HG03045 (cell line): ENCODE results near the gene EZR.

Source experiments
- ATAC-seq: cut with Tn5 transposase; IDR thresholded peaks from one replicate; pipeline ENCODE4 v1.9.1; 2021; ENCODE audit warnings: mild to moderate bottlenecking, moderate library complexity; ENCODE audit not compliant: unreplicated experiment

EZR gene

DNA sequence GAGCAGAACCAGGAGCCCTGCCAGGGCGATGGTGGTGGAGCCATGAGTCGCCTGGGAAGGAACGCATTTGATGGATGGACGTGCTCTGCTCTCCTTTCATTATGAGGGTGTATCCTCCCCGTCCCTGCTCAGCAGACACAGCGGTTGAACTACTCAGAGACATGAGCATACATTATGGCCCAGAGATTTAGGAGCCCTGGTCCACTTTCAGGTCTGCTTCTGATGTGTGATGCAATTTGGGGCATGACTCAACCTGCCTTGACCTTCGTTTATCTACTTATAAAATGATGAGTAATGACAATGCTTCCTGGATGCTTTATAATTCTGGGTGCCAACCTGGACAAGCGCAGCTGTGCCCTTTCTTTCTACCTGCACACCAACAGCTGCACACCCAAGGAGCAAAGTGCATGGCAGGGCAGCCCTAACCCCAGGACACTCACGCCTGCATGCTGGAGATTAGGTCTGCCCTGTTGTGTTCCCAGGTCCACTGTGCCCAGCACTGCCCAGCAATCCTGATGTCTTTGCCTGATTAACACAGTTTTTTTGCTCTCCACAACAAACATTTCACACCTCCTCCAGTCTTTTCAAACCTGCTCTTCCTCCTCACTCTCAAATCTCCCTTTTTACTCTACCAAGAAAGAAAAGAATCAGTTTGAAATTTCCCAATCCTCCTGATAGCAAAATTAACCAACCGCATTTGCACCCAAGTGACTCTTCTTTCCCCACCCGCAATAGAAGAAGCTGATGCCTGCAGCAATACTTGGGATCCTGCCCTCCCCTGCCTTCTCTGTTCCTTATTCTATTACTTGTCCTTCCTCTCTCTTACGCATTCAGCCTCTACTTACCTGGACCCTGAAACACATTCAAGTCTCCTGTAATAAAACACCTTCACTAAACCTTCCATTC lies 81.2 kb downstream of the EZR start:
- ATAC-seq, result no peak

- no peak for ATAC-seq
Observed at GRCh38 chr6:158737082-158737709, 82.0 kb downstream of the EZR start.

- no peak for ATAC-seq
Observed at GRCh38 chr6:158735009-158735408, 84.2 kb downstream of the EZR start.

DNA sequence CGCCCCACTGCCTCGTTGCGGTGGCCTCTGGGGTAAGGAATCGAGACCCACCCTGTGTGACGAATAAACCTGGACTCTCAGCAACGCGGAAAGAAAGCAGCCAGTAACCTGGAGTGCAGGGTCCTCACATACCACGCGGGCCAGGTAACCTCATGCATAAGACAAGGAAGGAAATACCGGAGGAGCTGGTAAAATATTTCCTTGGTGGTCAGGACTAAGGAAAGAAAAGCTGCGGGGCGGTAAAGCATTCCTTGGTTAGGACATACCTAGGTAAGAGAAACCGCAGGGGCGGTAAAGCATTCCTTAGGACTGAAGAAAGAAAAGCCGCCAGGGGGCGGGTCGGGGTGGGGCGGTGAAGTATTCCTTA lies 88.6 kb downstream of the EZR start:
- no peak for ATAC-seq

- ATAC-seq, result no peak
Observed at GRCh38 chr6:158729906-158730540, 89.1 kb downstream of the EZR start.

GRCh38 chr6:158725704-158726103 lies 93.5 kb downstream of the EZR start:
- no peak for ATAC-seq

- no peak for ATAC-seq
Observed at GRCh38 chr6:158722176-158722729, 96.9 kb downstream of the EZR start.

GRCh38 chr6:158718461-158719046 lies 100.6 kb downstream of the EZR start:
- no peak for ATAC-seq

DNA sequence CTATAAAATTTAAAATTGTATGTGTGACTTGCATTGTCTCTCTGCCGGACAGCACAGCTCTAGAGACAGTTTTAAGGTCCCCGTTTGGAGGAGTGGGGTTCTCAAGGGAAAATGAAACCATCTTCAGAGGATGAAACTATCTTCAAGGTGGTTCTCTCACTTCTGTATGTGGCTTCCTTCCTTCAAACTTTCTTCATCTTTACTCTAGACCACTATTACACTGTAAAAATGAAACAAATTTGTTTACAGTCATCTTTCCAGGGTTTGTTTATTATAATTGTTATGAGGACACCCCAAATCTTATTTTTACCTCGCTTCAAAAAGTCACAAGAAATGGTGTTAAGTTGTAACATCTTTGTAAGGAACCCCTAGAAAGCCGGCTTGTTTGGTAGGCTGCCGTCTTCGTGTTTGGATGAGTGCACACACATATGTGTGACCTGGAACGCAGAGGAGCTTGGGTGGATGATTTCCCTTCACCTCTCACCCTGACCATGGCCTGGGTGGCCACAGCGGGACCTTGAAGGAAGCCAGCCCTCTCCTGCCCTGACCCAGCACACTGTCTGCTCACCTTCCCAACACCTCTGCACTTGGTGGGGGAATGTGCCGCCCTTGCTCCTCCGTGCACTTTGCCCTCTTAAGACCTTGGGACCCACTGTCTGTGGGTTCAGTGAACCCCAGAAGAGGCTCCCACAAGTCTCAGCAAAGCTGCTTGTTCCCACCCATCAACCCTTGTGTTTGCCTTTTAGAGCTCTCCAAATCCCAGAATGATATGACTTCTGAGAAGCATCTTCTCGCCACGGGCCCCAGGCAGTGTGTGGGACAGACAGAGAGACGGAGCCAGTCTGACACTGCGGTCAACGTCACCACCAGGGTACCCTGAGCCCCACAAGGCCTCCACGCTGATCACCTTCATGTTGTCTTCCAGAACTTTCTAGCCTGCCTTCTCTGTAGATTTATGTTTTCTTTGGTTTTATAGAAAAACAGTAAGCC lies 101.5 kb downstream of the EZR start:
- peak; percentile 63 for ATAC-seq
